SK-N-SH (cell line): ENCODE results near the gene ZNF649.

ENCODE experiments used
- CHD2 ChIP-seq: fragments of 150-350 bp; IDR thresholded peaks from 2 replicates; pipeline ENCODE4 v1.6.1; 2018; ENCODE audit warnings: low read length; ENCODE audit not compliant: partially characterized antibody
- ELF1 ChIP-seq: IDR thresholded peaks from 2 replicates; pipeline ENCODE4 v1.4.0; 2012
- JUND ChIP-seq: IDR thresholded peaks from 2 replicates; pipeline ENCODE4 v1.4.0; 2012
- NRF1 ChIP-seq: IDR thresholded peaks from 2 replicates; pipeline ENCODE4 v1.6.1; 2012; ENCODE audit warnings: low read depth, mild to moderate bottlenecking, low read length
- RAD21 ChIP-seq: IDR thresholded peaks from 2 replicates; pipeline ENCODE4 v1.6.1; 2012; ENCODE audit warnings: mild to moderate bottlenecking, low read length
- RFX5 ChIP-seq: IDR thresholded peaks from 2 replicates; pipeline ENCODE4 v1.6.1; 2012; ENCODE audit warnings: mild to moderate bottlenecking, improper control_type of control experiment, low read length
- SIN3A ChIP-seq: IDR thresholded peaks from 2 replicates; pipeline ENCODE4 v1.6.1; 2012; ENCODE audit warnings: low read depth, mild to moderate bottlenecking, low read length, moderate library complexity, borderline replicate concordance
- TAF1 ChIP-seq: IDR thresholded peaks from 2 replicates; pipeline ENCODE4 v1.6.1; 2012; ENCODE audit warnings: low read depth, mild to moderate bottlenecking, low read length, moderate library complexity, borderline replicate concordance
- TEAD4 ChIP-seq: IDR thresholded peaks from 2 replicates; pipeline ENCODE4 v1.4.0; 2012; ENCODE audit warnings: mild to moderate bottlenecking, borderline replicate concordance; ENCODE audit not compliant: insufficient read depth
- TF ChIP-seq, protein P1 (sequence below): fragments of 200-600 bp; sonication (generic); IDR thresholded peaks from 2 replicates; pipeline ENCODE4 v1.6.1; 2017; ENCODE audit warnings: antibody characterized with exemption, mild to moderate bottlenecking, moderate library complexity

DNA sequence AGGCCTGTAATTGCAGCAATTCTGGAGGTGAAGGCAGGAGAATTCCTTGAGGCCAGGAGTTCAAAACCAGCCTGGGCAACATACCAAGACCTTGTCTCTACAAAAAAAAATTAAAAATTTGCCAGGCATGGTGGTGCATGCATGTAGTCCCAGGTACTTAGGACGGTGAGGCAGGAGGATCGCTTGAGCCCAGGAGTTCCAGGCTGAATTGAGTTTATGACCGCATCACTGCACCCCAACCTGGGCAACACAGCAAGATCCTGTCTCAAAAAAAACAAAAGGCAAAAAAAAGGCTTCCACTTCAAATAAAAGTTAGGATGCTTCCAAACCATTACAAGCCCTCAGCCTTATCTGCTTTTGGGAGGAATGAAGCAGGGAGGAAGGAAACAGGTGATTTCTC, 22.3 kb downstream of the ZNF649 start:
- TF ChIP-seq, protein P1, sequence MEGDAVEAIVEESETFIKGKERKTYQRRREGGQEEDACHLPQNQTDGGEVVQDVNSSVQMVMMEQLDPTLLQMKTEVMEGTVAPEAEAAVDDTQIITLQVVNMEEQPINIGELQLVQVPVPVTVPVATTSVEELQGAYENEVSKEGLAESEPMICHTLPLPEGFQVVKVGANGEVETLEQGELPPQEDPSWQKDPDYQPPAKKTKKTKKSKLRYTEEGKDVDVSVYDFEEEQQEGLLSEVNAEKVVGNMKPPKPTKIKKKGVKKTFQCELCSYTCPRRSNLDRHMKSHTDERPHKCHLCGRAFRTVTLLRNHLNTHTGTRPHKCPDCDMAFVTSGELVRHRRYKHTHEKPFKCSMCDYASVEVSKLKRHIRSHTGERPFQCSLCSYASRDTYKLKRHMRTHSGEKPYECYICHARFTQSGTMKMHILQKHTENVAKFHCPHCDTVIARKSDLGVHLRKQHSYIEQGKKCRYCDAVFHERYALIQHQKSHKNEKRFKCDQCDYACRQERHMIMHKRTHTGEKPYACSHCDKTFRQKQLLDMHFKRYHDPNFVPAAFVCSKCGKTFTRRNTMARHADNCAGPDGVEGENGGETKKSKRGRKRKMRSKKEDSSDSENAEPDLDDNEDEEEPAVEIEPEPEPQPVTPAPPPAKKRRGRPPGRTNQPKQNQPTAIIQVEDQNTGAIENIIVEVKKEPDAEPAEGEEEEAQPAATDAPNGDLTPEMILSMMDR = no peak
- TF ChIP-seq ELF1 (no peak), RFX5 (no peak), JUND (no peak), CHD2 (no peak), TAF1 (no peak), RAD21 (no peak), TEAD4 (no peak), NRF1 (no peak), SIN3A (no peak)
